ENCODE data around the gene SORT1. TPM values are rescaled to one million over a fixed set of nuclear protein-coding genes. Genes with fewer than 3 reads are reported as not detected.

The SORT1 gene
- total RNA-seq, 1 experiment from 2014 or later, result 9.2 TPM

DNA sequence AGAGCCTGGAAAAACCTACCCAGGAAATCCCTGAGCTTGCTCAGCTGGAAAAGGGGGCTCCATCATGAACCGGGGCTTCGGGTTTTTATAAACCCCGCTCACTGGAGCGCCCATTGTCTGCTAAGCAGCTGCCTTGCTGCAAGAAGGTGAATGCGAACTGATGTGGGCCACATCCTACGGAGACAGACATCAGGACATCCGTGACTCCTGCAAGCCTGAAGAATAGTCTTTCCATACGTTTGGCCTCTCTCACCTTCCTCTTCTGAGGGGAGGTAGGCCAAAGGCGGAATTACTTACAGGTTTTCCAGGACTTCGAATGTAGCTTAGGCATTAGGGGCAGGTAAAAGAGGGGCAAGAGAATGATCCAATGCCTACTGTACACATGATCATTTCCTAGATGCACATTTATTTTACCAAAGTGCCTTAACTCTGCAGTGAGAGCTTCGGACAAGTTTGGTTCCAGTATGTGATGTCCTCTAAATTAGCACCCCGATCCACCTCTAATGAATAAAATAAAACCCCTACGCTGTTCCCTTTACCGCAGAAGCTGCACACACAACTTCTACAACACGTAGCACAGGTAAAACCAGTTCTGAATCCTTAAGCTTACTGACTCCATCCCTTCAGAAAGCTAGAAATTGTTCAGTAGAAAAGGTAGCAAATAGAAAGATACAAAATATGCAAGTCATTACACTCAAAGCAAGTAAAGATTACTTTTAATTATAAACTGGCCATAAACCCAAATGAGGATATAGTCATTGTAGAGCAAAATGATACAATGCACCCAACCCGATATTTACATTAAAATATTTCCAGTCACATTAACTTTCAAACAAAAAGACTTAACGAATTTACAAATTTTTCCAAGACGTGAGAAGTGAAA lies 866 bp upstream of the SORT1 start:
- Histone ChIP-seq H2AFZ (ENCODE audit: low read length) (peak overlapping the region; percentile 82), H3K4me1 (ENCODE audit: insufficient read depth, low read length) (peaks cover 22% of the 10 kb centered on the region), H3K27ac (ENCODE audit: low read length) (no peak overlapping the region), H3K9ac (ENCODE audit: low read length) (peak overlapping the region; percentile 25; the same call in 1 of the 2 replicates), H3K4me2 (ENCODE audit: low read length) (peak overlapping the region; percentile 100), H3K79me2 (ENCODE audit: low read length) (peaks cover 24% of the 10 kb centered on the region), H3F3A (ENCODE audit: low read length, unreplicated experiment) (peaks cover 13% of the 10 kb centered on the region), H4K20me1 (ENCODE audit: low read length) (no peaks in the 10 kb centered on the region), H3K36me3 (ENCODE audit: low read depth, low read length) (peaks cover 21% of the 10 kb centered on the region; the same call in 1 of the 2 replicates), H3K9me3 (ENCODE audit: low read length) (no peaks in the 10 kb centered on the region), H3K27me3 (ENCODE audit: low read length) (no peaks in the 10 kb centered on the region), H3K4me3 (ENCODE audit: low read length) (peak overlapping the region; percentile 74), H3K9me2 (replicated peaks; ENCODE audit: low read length) (no peaks in the 10 kb centered on the region)
- ChIA-PET POLR2A (ENCODE audit: unreplicated experiment) (interaction anchor here (0.7 kb wide), 1 partner anchor 214 kb away, joined by 5 read pairs; no protein-coding TSS in a partner anchor), CTCF (interaction anchor here (0.5 to 1.8 kb wide), 8 partner anchors 18 to 159 kb away, joined by 3 to 7 read pairs (median 4); partner anchors contain the start of gene PSRC1)
- BruUV-seq (replicated peaks), result TSS peak; percentile 73
- DNase-seq (peak; percentile 56), ATAC-seq (peak; percentile 2; the same call in 1 of the 2 replicates)
- TF ChIP-seq EZH2 (IDR thresholded peaks at IDR 0.05; ENCODE audit: low read length, unreplicated experiment) (no peak), EZH2phosphoT487 (IDR thresholded peaks at IDR 0.05; ENCODE audit: borderline replicate concordance, low read length) (no peak)
- TF ChIP-seq, protein P1, sequence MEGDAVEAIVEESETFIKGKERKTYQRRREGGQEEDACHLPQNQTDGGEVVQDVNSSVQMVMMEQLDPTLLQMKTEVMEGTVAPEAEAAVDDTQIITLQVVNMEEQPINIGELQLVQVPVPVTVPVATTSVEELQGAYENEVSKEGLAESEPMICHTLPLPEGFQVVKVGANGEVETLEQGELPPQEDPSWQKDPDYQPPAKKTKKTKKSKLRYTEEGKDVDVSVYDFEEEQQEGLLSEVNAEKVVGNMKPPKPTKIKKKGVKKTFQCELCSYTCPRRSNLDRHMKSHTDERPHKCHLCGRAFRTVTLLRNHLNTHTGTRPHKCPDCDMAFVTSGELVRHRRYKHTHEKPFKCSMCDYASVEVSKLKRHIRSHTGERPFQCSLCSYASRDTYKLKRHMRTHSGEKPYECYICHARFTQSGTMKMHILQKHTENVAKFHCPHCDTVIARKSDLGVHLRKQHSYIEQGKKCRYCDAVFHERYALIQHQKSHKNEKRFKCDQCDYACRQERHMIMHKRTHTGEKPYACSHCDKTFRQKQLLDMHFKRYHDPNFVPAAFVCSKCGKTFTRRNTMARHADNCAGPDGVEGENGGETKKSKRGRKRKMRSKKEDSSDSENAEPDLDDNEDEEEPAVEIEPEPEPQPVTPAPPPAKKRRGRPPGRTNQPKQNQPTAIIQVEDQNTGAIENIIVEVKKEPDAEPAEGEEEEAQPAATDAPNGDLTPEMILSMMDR (conservative IDR thresholded peaks at IDR 0.05; ENCODE audit: low read depth, low read length), result no peak
- intact Hi-C loops (cut with micrococcal nuclease), result loop anchor here (1.0 to 5.0 kb wide), 5 partner anchors 36 to 301 kb away; partner anchors contain the start of gene PSRC1

DNA sequence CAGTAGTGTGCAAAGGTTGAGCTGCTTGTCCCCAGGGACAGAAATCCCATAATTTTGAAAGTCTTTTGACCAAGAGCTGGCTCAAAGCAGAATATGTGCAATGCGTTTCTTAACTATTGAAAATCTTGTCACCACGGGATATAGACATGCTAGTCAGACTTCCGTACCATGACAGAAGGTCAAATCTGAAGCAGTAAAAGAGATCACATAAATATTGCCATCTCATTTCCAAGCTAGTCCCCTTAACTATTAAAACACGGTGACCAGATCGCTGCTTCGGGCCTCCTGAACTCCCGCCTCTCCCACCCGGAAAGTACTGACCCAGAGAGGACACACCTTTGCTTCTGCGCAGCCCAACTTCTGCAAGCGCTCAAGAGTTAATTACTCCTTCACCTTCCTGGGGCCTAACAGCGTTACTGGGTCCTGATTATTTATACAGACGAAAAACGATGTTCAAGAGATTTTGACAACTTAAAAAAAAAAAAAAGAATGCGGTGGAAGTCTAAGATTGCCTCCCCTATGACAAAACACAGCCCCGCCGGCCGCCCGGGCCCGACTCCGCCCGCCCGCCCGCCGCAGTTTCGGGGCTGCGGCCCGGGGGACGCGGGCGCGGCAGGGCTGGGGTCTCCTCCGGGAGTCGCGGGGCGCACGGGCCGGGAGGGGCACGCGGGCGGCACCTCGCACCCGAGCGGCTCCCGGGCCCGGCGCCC lies 692 bp downstream of the SORT1 start:
- H4K20me1 ChIP-seq (ENCODE audit: low read length), result no peaks in the 10 kb centered on the region
- ATAC-seq (no peak), DNase-seq (peak; percentile 31)
- H3K4me1 ChIP-seq (ENCODE audit: insufficient read depth, low read length), result peaks cover 38% of the 10 kb centered on the region
- H2AFZ ChIP-seq (ENCODE audit: low read length), result peak overlapping the region; percentile 65
- peak overlapping the region; percentile 86 for H3K4me2 ChIP-seq (ENCODE audit: low read length)
- H3K27me3 ChIP-seq (ENCODE audit: low read length), result no peaks in the 10 kb centered on the region
- POLR2A ChIA-PET (ENCODE audit: unreplicated experiment), result interaction anchor here (0.6 kb wide), 1 partner anchor 64 kb away, joined by 6 read pairs; no protein-coding TSS in a partner anchor
- H3F3A ChIP-seq (ENCODE audit: low read length, unreplicated experiment), result peaks cover 13% of the 10 kb centered on the region
- H3K27ac ChIP-seq (ENCODE audit: low read length), result no peak overlapping the region
- H3K9me3 ChIP-seq (ENCODE audit: low read length), result no peaks in the 10 kb centered on the region
- CTCF ChIA-PET, result interaction anchor here (0.8 kb wide), 1 partner anchor 46 kb away, joined by 9 read pairs; no protein-coding TSS in a partner anchor
- intact Hi-C loops (cut with micrococcal nuclease), result loop anchor here (5.0 kb wide), 2 partner anchors 35 to 300 kb away; no protein-coding TSS in a partner anchor
- TSS peak; percentile 45 for BruUV-seq (replicated peaks)
- peak overlapping the region; percentile 1; the same call in 1 of the 2 replicates for H3K9ac ChIP-seq (ENCODE audit: low read length)
- TF ChIP-seq EZH2 (IDR thresholded peaks at IDR 0.05; ENCODE audit: low read length, unreplicated experiment) (no peak), EZH2phosphoT487 (IDR thresholded peaks at IDR 0.05; ENCODE audit: borderline replicate concordance, low read length) (no peak)
- TF ChIP-seq, protein P1 (conservative IDR thresholded peaks at IDR 0.05; ENCODE audit: low read depth, low read length), result no peak
- peaks cover 8% of the 10 kb centered on the region; the same call in 1 of the 2 replicates for H3K36me3 ChIP-seq (ENCODE audit: low read depth, low read length)
- H3K79me2 ChIP-seq (ENCODE audit: low read length), result peaks cover 32% of the 10 kb centered on the region
- peak overlapping the region; percentile 74 for H3K4me3 ChIP-seq (ENCODE audit: low read length)
- no peaks in the 10 kb centered on the region for H3K9me2 ChIP-seq (replicated peaks; ENCODE audit: low read length)
